HG03159 (cell line): ENCODE data around the gene NEK3.
A peak's percentile ranks its signal among the peaks of the same experiment; 100 is the strongest.
"Not testable (repeated sequence)": the region's sequence is repeated elsewhere in the genome, so short reads cannot be mapped to it uniquely, and the experiment has no call there.

Source experiments
- ATAC-seq: cut with Tn5 transposase; IDR thresholded peaks from one replicate; pipeline ENCODE4 v1.9.1; 2021; ENCODE audit warnings: mild to moderate bottlenecking, moderate library complexity; ENCODE audit not compliant: unreplicated experiment

NEK3 gene, protein sequence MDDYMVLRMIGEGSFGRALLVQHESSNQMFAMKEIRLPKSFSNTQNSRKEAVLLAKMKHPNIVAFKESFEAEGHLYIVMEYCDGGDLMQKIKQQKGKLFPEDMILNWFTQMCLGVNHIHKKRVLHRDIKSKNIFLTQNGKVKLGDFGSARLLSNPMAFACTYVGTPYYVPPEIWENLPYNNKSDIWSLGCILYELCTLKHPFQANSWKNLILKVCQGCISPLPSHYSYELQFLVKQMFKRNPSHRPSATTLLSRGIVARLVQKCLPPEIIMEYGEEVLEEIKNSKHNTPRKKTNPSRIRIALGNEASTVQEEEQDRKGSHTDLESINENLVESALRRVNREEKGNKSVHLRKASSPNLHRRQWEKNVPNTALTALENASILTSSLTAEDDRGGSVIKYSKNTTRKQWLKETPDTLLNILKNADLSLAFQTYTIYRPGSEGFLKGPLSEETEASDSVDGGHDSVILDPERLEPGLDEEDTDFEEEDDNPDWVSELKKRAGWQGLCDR

GRCh38 chr13:52159159-52159982, at the start of gene NEK3:
TSS of gene NEK3 (minus strand) at chr13:52159597. CDS start at chr13:52156191, 3,406 bp downstream.
- peak; percentile 66 for ATAC-seq

DNA sequence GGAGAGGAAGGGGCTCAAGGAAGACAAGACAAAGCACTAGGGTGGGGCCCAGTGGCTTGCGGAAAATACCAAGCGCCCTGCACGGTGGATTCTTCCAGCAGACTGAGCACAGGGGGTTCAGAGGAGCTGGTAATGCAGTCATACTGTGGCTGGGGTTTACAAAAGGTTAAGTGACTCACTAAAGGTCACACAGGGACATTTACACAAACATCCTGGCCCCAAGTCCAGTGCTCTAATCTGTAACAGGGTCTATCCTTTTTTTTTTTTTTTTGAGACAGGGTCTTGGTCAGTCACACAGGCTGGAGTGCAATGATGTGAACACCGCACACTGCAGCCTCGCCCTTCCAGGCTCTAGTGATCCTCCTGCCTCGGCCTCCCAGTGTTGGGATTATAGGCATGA, 49.0 kb upstream of the NEK3 start:
- ATAC-seq = not testable (repeated sequence)

DNA sequence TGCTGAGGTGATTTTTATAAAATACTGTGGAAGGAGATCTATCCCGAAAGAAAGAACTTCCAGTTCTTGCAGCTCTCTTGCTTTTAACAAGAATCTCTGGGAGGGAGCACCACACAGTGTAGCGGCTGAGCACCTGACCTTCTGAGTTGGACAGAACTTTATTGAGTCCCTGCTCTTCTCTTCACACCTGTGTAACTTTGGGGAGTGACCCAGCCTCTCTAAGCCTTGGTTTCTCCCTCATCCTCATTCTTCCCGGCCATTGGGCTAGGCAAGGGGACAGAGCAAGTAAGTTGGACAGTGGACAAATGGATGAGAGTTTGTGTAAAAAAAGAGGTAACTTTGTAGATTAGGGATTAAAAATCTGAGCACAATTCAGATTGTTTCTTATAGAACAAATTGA, 48.5 kb upstream of the NEK3 start:
- ATAC-seq = not testable (repeated sequence)

DNA sequence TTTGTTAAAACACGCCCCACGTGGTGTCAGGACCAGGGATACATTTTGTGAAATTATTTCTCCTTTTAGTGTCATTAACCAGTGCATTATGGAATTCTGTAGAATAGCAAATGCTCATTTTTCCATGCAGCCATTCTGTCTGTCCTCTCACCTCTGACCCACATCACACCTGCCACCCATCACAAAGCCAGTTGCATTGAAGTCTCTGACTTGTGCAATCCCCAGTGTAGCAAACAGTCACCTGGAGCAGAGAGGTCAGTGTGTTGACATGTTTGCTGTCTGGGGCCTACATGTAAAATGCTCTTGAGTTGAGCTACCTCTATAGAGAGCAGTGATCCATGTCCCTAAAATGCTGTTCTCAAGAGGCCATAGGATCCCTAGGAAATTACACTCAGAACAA, 47.9 kb upstream of the NEK3 start:
- ATAC-seq = not testable (repeated sequence)

DNA sequence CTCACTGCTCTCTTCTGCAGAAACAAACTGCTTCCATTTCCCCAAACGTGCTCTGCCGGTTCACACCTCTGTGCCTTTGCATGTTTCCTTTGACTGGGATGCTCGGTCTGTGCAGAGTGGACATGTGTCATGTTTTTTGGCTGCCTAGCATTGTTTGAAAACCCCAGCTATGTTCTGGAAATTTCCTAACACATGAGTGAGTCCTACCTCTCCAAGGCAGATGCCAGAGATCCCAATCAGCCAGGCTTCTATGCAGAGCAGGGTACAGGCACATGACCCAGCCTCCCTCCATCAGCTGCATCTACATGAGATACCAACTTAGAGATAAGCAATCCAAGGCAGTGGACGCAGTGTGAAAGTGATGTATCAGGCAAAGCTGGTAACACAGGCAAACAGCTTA, 45.1 kb upstream of the NEK3 start:
- ATAC-seq = not testable (repeated sequence)

- not testable (repeated sequence) for ATAC-seq
Measured at GRCh38 chr13:52203864-52204263, 44.5 kb upstream of the NEK3 start.

DNA sequence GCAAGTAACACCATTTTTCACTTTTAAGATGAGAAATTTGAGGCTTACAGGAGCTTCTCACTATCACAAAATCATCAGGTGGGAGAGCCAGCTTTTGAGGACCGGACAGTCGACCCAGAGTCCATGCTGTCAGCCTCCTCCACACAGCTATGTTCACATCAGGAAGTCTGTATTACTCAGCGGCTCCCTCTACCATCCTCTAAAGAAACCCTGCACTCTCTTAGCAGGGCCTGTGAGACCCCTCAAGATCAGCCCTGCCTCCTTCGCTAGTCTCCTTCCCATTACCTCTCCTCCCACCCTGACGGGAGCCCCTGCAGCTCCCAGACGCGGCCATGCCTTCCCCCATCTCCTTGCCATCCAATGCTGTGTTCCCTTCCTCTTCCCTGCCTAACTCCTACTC, 43.1 kb upstream of the NEK3 start:
- not testable (repeated sequence) for ATAC-seq

- not testable (repeated sequence) for ATAC-seq
Measured at GRCh38 chr13:52201439-52202193, 42.2 kb upstream of the NEK3 start.

DNA sequence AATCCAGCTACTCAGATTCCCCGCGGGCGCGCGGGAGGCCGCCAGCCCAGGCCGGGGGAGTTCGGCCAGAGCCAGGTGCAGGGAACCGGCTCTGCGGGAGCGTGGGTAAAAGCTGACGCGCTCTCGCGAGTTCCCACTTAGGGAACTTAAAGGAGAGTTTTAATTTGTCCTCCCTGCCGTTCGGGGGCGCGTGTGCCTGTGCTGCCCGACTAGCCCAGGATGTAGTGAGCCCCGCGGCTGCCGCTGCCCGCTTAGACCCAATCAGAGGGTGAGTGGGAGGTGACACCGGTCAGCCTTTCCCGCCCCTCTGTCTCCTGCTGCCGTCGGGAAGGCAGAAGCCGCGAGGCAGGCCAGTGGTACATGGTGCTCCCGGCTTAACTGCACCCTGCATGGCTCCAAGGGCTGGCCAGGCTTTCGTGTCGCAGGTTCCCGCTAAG, 36.0 kb upstream of the NEK3 start:
- peak; percentile 43 for ATAC-seq

DNA sequence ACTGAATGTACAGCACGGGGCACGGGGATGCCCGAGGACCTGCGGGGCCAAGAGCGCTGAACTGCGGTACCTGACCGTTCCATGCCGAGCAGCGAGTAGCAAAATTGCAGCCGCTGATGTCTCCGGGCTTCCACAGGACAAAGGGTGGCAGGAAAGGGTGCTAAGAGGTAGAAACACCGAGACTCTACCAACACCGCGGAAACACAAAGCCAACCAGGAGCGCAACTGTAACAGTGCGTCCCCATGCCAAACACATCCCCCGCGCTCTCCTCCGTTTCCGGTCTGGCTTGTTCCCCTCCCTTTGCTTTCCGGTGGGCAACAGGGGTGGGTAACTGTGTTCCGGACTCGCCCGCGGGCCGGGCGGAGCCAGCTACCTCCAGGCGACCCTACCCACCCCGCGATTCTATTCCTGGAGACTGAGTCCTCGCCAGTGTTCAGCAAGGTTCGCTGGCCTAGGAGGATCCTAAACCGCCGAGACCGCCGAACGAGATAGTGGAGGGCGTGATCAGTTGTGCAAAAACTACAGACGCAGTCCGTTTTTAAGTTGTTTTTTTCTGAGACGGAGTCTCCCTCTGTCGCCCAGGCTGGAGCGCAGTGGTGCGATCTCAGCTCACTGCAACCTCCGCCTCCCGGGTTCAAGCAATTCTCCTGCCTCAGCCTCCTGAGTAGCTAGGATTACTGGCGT, 34.9 kb upstream of the NEK3 start:
- ATAC-seq = peak; percentile 77

DNA sequence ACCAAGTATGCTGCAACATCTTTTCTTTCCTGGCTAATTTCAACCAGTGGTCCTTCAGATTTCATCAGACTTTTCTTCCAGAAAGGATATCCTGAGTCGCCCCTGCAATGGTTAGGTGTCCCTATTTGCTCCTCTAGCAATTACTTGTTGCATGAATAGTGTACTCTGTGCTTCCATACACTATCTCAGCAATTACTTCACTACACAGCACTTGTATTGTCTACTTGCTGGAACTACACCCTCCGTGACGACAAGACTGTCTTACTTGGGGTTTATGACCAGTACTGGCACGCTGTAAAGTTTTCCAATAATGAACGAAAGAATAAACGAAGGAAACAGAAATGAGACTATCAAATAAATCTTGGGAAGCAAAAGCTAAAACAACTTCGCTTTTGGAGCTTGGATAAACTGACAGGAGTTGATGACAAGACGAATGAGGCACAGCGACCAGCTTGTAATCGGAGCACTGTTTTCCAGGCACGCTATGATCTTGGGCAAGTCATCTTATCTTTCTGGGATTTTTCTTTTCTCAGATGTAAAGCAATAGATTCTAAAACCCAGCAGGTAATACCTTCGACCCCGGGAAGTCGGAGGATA, 34.3 kb upstream of the NEK3 start:
- ATAC-seq = peak; percentile 19

- not testable (repeated sequence) for ATAC-seq
Measured at GRCh38 chr13:52187424-52188187, 28.2 kb upstream of the NEK3 start.

GRCh38 chr13:52187029-52187423, 27.6 kb upstream of the NEK3 start:
- ATAC-seq = no peak

- ATAC-seq = not testable (repeated sequence)
Measured at GRCh38 chr13:52181316-52181954, 22.0 kb upstream of the NEK3 start.

DNA sequence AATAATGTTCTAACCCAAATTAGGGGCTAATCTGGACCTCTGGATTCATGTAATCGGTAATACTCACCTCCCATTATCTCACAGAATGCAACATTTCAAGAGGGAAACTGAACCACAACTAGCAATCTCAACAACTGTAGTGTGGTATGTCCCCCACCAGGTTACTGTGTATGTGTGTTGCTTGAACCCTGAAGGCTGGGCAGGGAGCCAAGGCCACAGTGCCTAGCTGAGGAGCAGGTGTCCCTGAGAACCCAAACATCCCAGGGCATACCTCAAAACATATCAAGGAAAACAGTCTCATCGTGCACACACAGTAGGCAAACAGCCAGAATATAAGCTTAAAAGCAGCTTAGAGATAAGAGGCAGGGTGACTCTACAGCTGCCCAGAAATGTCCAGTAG, 20.5 kb upstream of the NEK3 start:
- ATAC-seq = no peak

GRCh38 chr13:52177276-52177675, 17.9 kb upstream of the NEK3 start:
- ATAC-seq = no peak

DNA sequence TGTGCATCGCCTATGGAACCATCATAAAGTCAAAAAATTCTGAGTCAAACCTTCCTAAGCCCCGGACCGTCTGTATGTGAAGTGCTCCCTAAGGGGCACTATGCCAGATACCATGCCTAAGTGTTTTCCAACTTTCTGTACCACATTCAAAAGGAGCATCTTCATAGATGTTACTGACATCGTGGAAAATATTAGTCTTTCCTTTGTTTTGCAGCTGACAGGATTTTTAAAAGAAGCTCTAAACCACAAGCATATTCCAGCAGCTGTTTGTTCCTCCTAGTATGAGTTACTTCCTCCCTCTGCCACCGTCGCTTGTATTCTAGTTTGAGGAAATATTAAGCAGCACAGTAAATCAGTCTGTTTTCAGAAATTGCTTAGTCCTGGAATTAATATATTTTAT, 14.6 kb upstream of the NEK3 start:
- not testable (repeated sequence) for ATAC-seq

DNA sequence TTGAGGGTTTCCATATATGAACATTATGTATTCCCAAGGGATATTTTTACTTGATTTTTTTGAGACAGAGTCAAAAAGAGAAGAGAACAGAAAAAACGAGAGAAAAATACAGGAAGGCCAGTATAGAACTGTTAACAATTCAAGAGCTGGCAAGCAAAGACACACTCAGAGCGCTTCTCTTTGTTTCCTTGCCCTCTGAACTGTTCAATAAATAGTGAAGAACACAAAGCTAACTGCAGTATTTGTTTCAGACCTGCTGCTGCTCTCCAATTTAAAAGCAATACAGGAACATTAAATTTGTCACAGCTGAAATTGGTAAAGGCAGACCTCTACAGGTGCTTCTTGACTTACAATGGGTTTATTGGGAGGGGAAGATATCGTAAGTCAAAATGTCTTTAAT, 14.0 kb upstream of the NEK3 start:
- ATAC-seq = no peak

DNA sequence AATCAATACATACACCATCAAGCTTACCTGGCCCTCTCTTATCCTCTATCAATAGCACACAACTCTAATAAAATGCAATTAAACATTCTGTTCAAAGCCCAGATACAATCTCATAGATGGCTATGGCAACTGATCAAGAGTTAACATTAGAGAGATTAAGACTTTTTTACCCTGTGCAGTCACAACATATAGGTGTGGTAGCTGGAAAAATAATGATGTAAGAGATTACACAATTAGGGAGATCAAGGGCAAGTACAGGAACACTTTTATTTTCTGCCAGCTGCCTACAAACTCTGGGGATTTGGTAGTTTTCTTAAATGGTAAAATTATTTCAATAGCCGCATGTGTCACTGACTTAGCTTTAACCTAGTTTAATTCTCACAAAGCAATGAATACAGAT, 12.3 kb upstream of the NEK3 start:
- not testable (repeated sequence) for ATAC-seq
